Measurements from ENCODE around the gene AASDHPPT.
"Not testable (repeated sequence)": the region's sequence is repeated elsewhere in the genome, so short reads cannot be mapped to it uniquely, and the experiment has no call there.

AASDHPPT gene

DNA sequence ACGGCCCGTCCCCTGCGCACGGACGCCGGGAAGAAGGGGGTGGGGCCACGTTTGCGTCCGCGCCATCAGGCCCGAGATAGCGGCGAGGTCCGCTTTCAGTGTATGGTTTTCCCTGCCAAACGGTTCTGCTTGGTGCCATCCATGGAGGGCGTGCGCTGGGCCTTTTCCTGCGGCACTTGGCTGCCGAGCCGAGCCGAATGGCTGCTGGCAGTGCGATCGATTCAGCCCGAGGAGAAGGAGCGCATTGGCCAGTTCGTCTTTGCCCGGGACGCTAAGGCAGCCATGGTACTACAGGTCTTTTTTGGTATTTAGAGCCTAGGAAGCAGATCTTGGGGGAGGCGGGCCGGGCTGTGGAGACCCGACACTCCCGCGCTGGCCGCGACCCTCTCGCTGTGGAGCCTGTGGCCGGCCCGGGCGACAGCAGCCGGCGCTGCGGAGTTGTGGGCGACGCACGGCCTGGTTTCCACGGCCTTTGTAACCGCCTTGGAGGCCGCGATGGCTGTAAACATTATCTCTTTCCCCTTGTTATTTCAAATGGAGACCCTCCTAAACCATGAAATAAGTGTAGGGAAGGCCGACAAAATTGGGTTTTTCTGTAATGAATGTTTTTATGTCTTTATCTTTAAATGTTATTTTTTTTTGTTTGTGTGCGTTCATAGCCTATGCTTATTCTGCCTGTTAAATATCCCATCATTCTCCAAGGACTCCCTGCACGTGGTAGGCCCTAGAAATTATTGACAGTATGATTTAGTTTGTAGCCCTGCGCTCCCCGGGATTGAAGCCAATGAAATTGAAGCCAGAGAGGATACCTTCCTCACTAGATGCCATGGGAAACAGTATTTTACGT is at the start of gene AASDHPPT:
Gene AASDHPPT (plus strand): TSS at position 54 of the 847 bp plus-strand sequence. CDS start 49 bp downstream, at position 103.
- DNase-seq, result no peak

- DNase-seq, result no peak
Measured at GRCh38 chr11:106030609-106031008, 46.9 kb upstream of the AASDHPPT start.

GRCh38 chr11:106031202-106031810 is 46.2 kb upstream of the AASDHPPT start:
- no peak for DNase-seq

- no peak for DNase-seq
Measured at GRCh38 chr11:106031936-106032335, 45.5 kb upstream of the AASDHPPT start.

DNA sequence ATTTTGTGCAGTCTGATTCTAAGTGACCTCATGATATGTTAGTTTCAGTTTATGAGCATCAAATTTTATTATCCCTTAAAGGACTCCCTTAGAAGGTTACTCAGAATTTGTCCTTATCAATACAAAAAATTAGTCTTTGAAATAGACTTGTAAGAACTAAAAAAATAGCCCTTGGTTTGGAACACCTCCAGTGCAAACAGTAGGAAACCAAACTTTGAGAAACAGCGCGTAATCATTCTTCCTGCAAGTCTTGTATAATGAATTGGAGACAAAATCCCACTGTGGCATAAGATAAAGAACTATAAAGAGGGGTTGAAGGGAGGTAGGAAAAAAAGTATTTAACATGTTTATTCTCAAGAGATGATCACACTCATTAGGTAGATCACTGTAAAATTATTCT is 44.6 kb upstream of the AASDHPPT start:
- no peak for DNase-seq

GRCh38 chr11:106043540-106043939 is 33.9 kb upstream of the AASDHPPT start:
- DNase-seq, result no peak

GRCh38 chr11:106047631-106048030 is 29.8 kb upstream of the AASDHPPT start:
- DNase-seq, result no peak

GRCh38 chr11:106049727-106050476 is 27.6 kb upstream of the AASDHPPT start:
- DNase-seq, result no peak

DNA sequence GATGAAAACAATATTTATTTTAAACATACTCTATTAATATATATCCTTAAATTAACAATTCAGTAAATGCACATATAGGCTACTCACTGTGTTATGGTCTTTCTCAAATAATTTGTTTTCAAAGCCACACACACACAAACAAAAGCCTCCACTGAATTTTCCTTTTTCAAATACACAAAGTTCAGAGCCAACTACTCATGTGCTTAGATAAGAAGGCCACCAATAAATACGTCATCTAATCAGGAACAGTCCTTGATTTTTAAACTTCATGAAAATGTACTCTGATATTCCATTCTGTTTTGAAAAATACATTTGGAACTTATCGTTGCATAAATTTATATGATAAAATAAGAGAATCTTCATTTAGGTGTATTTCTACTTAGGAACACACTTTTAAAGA is 26.4 kb upstream of the AASDHPPT start:
- DNase-seq, result no peak

DNA sequence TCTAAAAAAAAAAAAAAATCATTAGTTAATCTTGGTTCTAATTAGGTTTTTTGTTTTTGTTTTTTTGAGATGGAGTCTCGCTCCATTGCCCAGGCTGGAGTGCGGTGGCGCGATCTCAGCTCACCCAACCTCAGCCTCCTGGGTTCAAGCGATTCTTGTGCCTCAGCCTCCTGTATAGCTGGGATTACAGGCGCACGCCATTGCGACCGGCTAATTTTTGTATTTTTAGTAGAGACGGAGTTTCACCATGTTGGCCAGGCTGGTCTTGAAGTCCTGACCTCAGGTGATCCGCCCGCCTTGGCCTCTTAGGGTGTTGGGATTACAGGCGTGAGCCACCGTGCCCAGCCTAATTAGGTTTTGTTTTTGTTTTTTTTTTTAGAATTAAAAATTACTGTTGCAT is 19.1 kb upstream of the AASDHPPT start:
- not testable (repeated sequence) for DNase-seq

- no peak for DNase-seq
Measured at GRCh38 chr11:106059617-106060016, 17.8 kb upstream of the AASDHPPT start.

- no peak for DNase-seq
Measured at GRCh38 chr11:106061249-106061784, 16.1 kb upstream of the AASDHPPT start.

DNA sequence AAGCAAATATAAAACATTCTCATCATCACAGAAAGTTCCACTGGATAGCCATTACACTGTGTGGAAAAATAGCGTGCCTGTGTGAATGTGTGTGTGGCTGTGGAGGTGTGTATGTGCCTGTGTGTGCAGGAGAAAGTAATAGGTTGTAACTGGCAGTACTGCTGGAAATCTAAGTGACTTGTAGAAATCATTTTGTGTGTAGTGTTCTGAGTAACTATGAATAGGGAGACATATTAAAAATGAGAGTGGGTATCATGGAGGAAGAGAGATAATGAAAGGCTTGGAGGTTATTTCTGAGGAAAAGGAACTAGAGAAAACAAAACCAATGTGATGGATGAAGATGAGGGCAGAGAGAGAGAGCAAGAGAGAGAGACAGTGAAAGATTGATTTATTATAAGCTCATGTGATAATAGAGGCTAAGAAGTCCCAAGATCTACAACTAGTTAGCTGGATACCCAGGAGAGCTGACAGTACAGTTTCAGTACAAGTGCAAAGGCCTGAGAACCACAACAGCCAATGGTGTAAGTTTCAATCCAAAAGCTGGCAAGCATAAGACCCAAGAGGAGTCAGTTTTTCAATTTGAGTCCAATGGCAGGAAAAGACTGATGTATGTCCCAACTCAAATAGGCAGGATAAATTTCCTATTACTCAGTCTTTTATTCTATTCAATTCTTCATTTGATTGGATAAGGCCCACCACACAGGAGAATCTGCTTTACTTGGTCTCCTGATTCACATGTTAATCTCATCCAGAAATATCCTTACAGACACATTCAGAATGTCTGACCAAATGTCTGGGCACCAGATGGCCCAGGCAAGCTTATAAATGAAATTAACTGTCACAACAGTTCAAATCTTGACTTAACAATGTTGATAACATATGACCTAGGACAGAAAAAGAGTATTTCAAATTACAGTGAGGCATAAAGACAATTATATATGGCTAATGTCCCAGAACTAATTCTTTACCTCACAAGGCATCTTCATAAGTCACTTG is 15.2 kb upstream of the AASDHPPT start:
- no peak for DNase-seq

- no peak for DNase-seq
Measured at GRCh38 chr11:106063009-106063408, 14.5 kb upstream of the AASDHPPT start.

DNA sequence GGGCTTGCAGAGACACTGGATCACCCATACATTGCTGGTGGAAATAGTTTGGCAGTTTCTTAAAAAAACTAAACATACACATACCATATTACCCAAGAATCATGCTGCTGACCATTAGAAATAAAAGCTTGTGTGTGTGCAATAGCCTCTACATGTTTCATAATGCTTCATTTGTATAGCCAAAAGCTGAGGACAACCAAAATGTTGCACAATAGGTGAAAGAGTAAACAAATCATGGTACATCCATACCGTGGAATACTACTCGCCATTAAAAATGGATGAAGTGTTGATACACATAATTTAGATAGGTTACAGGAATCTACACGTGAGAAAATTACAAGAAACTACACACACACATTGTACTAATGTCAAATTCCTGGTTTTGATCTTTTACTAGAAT is 6.9 kb upstream of the AASDHPPT start:
- DNase-seq, result no peak

DNA sequence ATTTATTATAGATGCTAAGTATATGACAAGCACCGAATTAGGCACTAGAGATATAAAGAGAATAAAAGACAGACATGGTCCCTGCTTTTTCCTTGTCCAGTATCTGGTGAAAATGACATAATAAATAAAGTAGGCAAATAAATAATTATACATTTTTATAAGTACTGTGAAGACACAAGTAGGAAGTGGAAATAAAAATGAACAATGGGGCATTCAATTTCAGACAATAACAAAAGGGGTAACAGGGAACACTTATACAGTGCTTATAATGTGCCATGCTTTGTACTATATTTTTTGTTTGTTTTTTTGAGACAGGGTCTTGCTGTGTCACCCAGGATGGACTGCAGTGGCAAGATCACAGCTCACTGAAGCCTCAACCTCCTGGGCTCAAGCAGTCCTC is 4.7 kb upstream of the AASDHPPT start:
- DNase-seq, result no peak

DNA sequence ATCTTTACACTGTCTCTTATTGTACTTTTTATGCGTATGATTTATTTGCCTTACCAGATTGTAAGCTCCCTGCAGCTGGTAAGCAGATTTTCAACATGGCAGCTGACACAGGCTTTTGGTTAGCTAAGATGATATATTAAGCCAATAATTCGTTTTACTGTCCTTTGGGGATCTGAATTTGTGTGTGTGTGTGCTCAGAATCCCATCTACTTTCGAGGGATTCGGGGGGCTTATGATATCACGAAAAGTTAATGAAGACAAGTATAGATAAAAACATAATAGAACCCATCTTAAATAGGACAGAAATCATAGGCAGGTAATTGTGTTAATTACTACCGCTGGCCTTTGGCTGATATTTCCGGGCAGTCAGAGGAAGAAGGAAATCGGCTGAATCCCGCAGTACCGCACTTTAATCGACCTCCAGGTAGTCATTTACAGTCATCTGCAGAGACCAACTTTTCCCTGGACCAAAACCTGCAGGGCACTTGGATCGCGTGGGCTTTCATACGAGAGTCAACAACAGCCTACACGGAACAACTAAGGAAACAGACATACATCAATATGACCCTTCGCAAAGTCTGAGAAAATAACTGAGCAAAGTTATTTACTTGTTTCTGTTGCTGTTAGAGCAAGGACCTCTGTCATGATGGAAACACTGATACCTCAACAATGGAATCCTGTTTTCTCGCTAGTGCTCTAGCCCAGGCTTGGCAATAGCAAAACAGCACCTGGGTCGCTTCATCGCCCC is 1.1 kb upstream of the AASDHPPT start:
- DNase-seq, result no peak

DNA sequence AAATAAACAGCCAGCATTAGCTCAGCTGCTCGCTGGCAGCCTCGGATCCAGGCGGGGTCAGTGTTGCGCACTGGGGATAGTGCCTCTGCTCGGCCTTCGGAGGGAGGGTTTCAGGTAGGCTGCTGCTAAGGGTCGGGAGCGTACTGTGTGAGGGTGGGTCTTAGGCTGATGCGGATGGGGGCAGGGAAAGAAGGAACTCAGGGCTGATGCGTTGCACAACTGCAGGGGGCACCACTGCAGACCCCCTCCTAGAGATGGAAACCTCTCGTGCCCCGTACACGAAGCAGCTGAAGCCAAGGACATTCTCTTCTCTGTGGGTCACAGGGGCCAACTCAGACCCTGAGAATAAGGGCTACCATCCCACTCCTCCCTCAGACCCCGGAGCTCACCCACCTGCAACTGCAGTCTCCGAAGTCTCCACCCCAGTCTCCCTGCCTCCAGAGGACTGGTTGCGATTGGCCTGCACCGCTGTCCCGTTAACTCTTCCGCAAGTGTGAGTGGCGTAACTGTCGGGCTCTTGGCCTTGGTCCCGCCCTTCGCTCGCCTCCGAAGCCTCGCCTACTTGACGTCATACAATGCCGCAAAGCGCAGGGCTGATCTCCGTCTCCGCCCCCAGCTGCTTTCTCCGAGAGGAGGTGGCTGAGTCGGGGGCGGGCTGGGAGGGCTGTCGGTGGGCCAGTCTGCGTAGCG is 398 bp upstream of the AASDHPPT start, which contains the start of gene KBTBD3:
Gene KBTBD3 (minus strand): TSS at position 429 of the 690 bp plus-strand sequence. CDS start 18,250 bp downstream, outside the sequence.
- DNase-seq, result peak; percentile 94 to 99

GRCh38 chr11:106082096-106082495 is 4.6 kb downstream of the AASDHPPT start:
- no peak for DNase-seq

- DNase-seq, result no peak
Measured at GRCh38 chr11:106086135-106086534, 8.7 kb downstream of the AASDHPPT start.

DNA sequence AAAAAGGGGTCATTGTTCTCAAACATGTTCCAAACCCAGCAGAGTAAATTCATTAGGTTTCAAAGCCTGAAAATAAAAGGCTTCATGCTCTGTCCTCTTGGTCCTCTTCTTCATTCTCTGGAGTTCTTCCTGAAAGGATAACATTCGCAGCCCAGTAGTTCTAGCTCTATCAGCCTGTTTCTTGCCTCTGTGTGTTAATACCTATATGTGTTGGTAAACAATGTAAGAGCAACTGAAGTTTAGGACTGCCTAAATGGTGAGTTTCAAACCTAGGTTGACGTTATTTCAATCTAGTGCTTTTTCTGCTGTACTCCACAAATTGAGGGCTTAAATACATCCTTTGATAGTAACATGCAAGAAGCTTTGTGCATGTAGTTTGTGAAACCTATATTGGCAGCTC is 9.4 kb downstream of the AASDHPPT start:
- no peak for DNase-seq

Data from stimulated activated CD4-positive, alpha-beta T cell treated with anti-CD3 and anti-CD28 coated beads, Interleukin-4, amount 100 ng/mL, for 4 hours (primary cell).